Measurements from ENCODE around the gene KCNN3.

GRCh38 chr1:154842635-154843034 lies 27.4 kb downstream of the KCNN3 start:
- TF ChIP-seq CTCF (IDR thresholded peaks at IDR 0.05; ENCODE audit: insufficient read depth, low read length) = no peak
- TF ChIP-seq REST (IDR thresholded peaks at IDR 0.05; ENCODE audit: insufficient replicate concordance, low read depth) = no peak
- no peak for TF ChIP-seq POLR2AphosphoS5 (IDR thresholded peaks at IDR 0.05; ENCODE audit: low read depth)
- no peak for TF ChIP-seq SPI1 (IDR thresholded peaks at IDR 0.05; ENCODE audit: borderline replicate concordance, low read depth)
- no peak for TF ChIP-seq GABPA (IDR thresholded peaks at IDR 0.05; ENCODE audit: low read depth)
